ENCODE results near the gene DNAJB12.
"Not testable (repeated sequence)": the region's sequence is repeated elsewhere in the genome, so short reads cannot be mapped to it uniquely, and the experiment has no call there.

The DNAJB12 gene

GRCh38 chr10:72353028-72353964 lies 1.4 kb downstream of the DNAJB12 start:
- DNase-seq = no peak

DNA sequence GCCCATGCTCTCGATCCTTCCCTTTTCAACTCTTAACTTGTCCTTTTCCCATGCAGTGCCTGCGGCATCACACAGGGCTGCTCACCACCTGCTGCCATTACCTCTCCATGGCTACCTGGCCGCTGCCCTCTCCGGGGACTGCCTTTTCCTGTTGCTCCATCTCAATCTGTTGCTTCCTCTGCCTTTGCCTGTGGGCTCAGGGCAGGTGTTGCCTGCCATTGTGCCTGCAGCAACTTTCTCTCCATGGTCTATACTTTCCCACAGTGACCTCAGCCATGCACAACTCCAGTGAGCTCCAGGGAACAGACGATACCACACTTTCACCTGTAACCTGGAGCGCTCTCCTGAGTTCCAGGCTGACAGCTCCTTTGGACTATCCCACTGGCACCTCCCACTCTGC lies 3.2 kb downstream of the DNAJB12 start:
- no peak for DNase-seq

DNA sequence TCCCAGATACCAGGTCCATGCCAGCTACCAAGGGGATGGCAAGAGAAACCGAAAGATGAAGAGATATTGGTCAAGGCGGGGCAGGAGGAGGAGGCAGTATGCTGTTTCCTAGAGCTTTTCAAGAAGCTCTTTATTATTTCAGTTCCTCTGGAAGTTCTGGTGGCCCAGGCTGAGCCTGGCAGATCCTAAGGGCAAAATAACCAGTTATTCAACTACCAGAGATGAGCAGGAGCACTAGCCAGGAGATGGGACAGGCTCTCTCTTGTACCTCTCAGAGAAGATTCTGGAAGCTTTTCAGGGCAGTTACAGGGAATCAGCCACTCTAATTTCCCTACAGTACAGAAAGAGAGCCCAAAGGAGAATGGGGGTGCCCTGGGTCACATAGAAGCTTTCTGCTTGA lies 5.3 kb downstream of the DNAJB12 start:
- DNase-seq = no peak

GRCh38 chr10:72348282-72348681 lies 6.4 kb downstream of the DNAJB12 start:
- DNase-seq = no peak

DNA sequence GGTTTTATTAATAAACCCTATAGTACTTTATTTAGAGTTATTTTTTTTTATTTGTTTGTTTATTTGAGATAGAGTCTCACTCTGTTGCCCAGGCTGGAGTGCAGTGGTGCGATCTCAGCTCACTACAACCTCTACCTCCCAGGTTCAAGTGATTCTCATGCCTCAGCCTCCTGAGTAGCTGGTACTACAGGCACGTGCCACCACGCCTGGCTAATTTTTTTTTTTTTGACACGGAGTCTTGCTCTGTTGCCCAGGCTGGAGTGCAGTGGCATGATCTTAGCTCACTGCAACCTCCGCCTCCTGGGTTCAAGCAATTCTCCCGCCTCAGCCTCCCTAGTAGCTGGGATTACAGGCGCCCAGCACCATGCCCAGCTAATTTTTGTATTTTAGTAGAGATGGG lies 8.6 kb downstream of the DNAJB12 start:
- not testable (repeated sequence) for DNase-seq

DNA sequence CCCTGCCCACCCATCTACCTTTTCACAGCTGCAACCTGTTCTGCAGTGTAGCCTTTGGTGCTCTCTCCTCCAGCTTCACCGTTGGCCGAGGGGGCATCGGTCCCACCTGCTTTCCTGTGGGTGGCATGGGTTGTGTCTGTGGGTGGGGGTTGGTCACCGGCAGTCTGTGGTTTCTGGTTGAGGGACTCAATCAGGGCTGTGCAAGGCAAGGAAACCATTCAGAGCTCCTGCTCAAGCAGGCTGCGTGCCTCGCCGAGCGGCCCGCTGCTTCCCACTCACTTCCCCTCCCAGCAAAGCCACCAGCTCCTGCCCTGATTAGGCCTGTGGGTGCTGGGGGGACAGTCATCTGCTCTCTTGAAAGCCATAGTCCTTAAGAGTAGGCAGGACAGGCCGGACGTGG lies 9.8 kb downstream of the DNAJB12 start:
- no peak for DNase-seq

GRCh38 chr10:72342911-72343310 lies 11.8 kb downstream of the DNAJB12 start:
- no peak for DNase-seq

GRCh38 chr10:72340510-72341261 lies 14.0 kb downstream of the DNAJB12 start:
- DNase-seq = peak; percentile 64

- DNase-seq = no peak
Observed at GRCh38 chr10:72338180-72338579, 16.5 kb downstream of the DNAJB12 start.

DNA sequence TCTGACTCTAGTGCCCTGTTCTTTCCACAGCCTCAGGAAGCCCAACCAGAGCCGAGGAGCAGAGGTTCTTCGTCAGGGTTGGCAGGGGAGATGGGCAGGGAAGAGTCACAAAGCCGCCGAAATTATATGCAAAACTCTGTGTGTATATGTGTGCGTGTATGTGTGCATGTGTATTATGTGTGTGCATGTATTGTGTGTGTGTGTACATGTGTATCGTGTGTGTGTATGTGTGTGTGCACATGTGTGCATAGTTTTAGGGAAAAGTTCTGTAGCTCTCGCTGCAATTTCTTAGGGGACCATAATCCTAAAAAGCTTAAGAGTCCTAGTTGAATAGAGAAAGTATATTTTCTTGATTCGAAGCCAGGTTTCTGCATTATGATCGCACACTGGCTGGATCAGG lies 17.0 kb downstream of the DNAJB12 start:
- DNase-seq = no peak

- peak; percentile 44 for DNase-seq
Observed at GRCh38 chr10:72337039-72337629, 17.6 kb downstream of the DNAJB12 start.

GRCh38 chr10:72336259-72337038 lies 18.3 kb downstream of the DNAJB12 start:
- DNase-seq = no peak

DNA sequence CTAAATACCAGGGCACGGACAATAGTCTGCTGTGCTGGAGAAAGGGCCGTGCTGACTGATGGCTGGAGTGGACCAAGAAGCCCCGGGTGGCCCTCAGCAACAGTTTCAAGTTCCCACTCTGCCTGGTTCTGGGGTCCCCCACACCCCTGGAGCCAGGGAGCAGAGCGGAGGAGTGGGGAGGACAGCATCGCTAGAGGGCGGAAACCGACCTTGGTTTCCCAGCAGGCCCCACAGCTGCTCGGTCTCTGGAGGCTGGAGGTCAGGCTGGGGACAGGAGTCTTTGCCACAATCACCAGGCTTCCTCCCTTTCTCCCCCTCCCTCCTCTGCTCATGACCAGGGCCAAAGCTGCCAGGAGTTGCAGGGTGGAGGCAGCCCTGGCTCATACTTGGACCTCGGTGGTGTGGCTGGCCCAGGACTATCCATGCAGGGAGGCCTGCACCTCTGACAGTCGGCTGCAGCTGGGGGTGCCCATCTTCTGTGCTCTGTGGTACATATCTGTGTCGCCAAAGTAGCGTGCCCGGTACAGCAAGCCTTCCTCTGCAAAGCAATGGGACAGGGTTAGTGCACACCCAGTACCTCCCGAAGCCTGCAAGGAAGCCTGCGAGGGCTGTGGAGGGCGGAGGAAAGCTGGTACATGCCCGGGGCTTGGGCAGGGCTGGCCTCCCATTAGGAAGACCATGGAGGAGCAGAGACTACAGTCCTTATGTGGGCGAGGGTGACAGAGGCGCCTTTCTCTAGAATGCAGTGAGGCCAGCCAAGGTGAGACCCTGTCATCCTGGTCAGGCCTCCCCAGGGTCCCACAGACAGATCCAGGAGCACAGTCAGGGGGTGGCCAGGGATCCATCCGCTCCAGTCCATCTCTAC lies 19.1 kb downstream of the DNAJB12 start:
- peak; percentile 64 for DNase-seq

- peak; percentile 97 for DNase-seq
Observed at GRCh38 chr10:72334825-72335393, 19.8 kb downstream of the DNAJB12 start.

- DNase-seq = no peak
Observed at GRCh38 chr10:72334196-72334824, 20.4 kb downstream of the DNAJB12 start.

- DNase-seq = no peak
Observed at GRCh38 chr10:72333112-72334015, 21.4 kb downstream of the DNAJB12 start.

DNA sequence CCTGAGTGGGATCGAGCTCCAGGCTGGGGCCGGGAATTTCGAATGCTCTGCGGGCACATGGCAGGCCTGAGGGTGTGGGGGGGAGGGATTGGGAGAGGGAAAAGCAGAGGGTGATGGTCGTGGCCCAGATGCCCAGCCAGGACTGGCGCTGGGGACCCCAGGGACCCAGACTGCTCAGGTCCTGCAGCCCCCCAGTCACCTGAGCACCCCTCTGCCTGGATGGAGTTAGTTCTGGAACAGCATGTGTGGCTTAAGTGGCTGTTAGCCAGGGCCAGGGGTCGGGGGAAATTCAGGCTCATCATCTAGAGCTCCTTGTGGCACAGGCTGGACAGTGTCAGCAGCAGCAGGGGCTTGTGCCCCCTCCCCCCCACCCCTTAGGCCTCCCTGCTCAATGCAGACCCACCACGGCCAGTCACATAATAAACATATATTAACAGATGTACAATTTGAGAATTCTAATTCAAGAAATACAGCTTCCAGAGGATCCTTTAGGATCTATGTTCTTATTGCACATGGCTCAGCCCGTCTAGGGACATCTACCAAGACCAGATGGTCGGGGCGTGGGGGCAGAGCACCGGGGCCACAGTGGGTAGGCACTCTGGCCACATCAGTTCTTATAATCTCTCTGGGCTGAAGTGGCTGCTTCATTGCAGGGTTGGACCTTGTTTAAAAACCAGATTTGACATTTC lies 22.2 kb downstream of the DNAJB12 start:
- no peak for DNase-seq

DNA sequence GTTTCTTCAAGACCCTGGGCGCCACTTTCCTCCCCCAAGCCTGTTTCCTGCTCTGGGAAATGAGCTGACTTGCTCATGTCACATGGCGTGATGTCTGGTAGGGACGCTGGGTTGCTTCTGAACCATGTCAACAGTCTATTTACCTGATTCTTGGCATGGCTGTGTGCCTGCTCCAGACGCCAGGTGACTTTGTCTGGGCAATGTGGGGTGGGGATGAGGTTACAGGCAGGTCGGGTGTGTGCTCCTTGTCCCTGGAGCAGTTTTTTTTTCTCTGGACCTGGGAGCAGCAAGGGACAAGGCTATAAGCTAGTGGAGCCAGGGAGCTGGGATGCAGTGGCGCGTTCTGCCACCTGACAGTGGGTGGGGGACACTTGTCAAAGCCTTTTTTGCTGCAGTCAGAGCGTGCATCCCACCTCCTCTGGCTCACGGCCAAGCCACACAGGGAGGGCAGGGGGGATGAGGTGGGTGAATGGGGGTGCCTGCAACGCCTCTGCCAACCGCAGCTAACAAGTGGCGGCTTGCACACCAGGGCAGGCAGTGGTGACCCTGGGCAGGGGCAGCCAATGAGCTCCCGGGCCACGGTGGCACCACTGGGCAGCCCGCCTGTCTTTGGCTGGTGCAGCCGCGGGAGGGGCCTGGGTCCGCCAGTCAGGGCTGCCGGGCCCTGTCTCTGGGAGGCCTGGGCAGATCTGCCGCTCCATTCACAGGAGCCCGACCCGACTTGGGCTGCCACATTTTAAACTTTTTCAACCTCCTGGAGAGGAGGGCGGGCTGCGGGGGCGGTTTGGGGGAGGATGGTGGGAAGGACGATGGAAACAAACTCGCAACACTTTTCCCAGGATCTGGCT lies 22.9 kb downstream of the DNAJB12 start:
- DNase-seq = peak; percentile 92

All from central memory CD4-positive, alpha-beta T cell (primary cell).